Right lobe of liver (tissue), 4 donors: ENCODE measurements around the gene STK4.

Experiments
- CTCF ChIP-seq, 4 donors: fragments of 200-600 bp in 3 of 4; fragments of 450-650 bp in 1 of 4; IDR thresholded peaks; one replicate each; pipeline versions ENCODE4 v1.5.1 to v1.8.0; 2016 to 2022; ENCODE audit warnings: antibody characterized with exemption in 4 of 4, mild to moderate bottlenecking in 2 of 4
- POLR2A ChIP-seq: fragments of 450-650 bp; IDR thresholded peaks from one replicate; pipeline ENCODE4 v1.6.1; 2017; ENCODE audit warnings: antibody characterized with exemption, mild to moderate bottlenecking
- donor health status: DM: no; HTN: no; CAD: no.
- donor health status: DM: no; HTN: no; CAD: no.
- donor health status: DM: no; HTN: yes; CAD: no.

DNA sequence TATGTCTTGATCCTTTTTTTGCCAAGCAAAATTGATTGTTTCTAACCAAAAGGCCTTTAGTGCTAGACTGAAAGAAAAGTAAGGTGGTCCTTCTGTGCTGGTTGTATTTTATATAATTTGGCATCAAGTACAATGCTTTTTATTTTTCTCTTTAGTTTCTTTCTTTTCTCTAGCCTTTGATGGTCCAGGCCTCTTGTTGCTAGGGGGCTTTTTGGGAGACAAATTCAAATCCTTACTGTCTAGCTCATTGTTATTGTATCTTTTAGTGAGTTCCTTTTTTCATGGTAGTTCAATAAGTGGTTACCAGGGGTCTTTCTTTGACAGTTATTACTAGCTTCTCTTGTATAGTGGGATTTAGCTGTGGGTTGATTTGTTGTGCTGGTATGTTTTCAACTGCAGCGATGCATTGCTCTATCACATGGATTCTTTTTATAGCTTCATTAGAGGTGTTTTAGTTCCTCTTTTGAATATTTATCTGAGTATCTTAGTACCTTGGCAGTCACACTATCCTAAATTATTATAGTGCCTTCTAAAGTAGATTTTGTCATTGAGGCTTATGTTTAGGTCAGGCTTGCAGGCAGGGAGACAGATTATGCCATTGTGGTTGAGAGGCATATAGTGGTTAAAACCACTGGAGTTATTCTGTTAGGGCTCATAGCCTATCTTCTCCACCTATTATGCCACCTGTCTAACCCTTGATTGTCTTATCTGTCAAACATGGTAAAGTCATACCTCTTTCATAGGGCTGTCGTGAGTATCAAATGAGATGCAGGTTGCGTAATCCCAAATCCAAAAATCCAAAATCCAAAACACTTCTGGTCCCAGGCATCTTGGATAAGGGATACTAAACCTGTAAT, 85.1 kb downstream of the STK4 start:
- TF ChIP-seq CTCF (IDR thresholded peaks at IDR 0.05) (no peak), POLR2A (no peak)
